SK-N-SH (cell line): ENCODE data around the gene CYP26A1. TPM values are rescaled to one million over a fixed set of nuclear protein-coding genes. Genes with fewer than 3 reads are reported as not detected.
A peak's percentile ranks its signal among the peaks of the same experiment; 100 is the strongest.

Experiments
- CTCF ChIA-PET: fragments of 300-600, 350-600 bp; formaldehyde crosslinking; extraction: SDS; loops from one replicate; lab custom pipeline; 2021; lab: Yijun Ruan, JAX
- POLR2A ChIA-PET: fragments of 350-600 bp; sonication (Branson Sonifier 250); formaldehyde crosslinking; extraction: SDS; loops from one replicate; lab custom pipeline; 2020; ENCODE audit warnings: antibody characterized with exemption, inconsistent platforms; lab: Yijun Ruan, JAX
- DNase-seq: peaks from one replicate; pipeline ENCODE4 v3.0.0; 2012
- H2AFZ ChIP-seq: fragments of 200-600 bp; sonication (generic); 2 replicates; pipeline ENCODE4 v1.8.1; 2016; ENCODE audit warnings: antibody characterized with exemption, mild to moderate bottlenecking, low read depth
- H3F3A ChIP-seq: fragments of 200-600 bp; sonication (generic); replicated peaks from 2 replicates; pipeline ENCODE3; 2016; ENCODE audit warnings: antibody characterized with exemption, mild to moderate bottlenecking; ENCODE audit not compliant: insufficient read depth
- H3K27ac ChIP-seq, 2 experiments: fragments of 200-500 bp in 1 of 2; fragments of 200-600 bp in 1 of 2; sonication (Bioruptor generic) in 1 of 2; sonication (generic), shearing (Covaris generic) in 1 of 2; 2 replicates each; pipeline versions ENCODE4 v1.5.1 to v1.6.1; 2014 to 2016; ENCODE audit warnings: low read depth in 2 of 2, inconsistent platforms in 1 of 2, low read length in 1 of 2, mild to moderate bottlenecking in 1 of 2, mixed read lengths in 1 of 2
- H3K27me3 ChIP-seq: fragments of 200-600 bp; sonication (generic), shearing (Covaris generic); 2 replicates; pipeline ENCODE4 v1.6.1; 2016; ENCODE audit warnings: mixed run types; ENCODE audit not compliant: insufficient read depth
- H3K36me3 ChIP-seq, 2 experiments: fragments of 200-500 bp in 1 of 2; fragments of 200-600 bp in 1 of 2; sonication (Bioruptor generic) in 1 of 2; sonication (generic) in 1 of 2; replicated peaks in 1 of 2; 2 replicates each; pipeline versions ENCODE3 to v1.5.1; 2014 to 2016; ENCODE audit warnings: low read length in 1 of 2, mild to moderate bottlenecking in 1 of 2; ENCODE audit not compliant: insufficient read depth in 2 of 2, control insufficient read depth in 1 of 2
- H3K4me1 ChIP-seq, 2 experiments: fragments of 200-500 bp in 1 of 2; fragments of 200-600 bp in 1 of 2; sonication (Bioruptor generic) in 1 of 2; sonication (generic), shearing (Covaris generic) in 1 of 2; 2 replicates each; pipeline versions ENCODE4 v1.5.1 to v1.6.1; 2014 to 2016; ENCODE audit warnings: low read depth in 1 of 2, low read length in 1 of 2, mixed run types in 1 of 2; ENCODE audit not compliant: insufficient read depth in 2 of 2, control insufficient read depth in 1 of 2
- H3K4me2 ChIP-seq: fragments of 200-600 bp; sonication (generic), shearing (Covaris generic); 2 replicates; pipeline ENCODE4 v1.6.1; 2017; ENCODE audit warnings: mixed run types
- H3K4me3 ChIP-seq, 2 experiments: fragments of 200-500 bp in 1 of 2; fragments of 200-600 bp in 1 of 2; sonication (Bioruptor generic) in 1 of 2; sonication (generic), shearing (Covaris generic) in 1 of 2; 2 replicates each; pipeline versions ENCODE4 v1.5.1 to v1.8.1; 2014 to 2016; ENCODE audit warnings: low read depth in 2 of 2, inconsistent platforms in 1 of 2, low read length in 1 of 2, mild to moderate bottlenecking in 1 of 2, mixed read lengths in 1 of 2, moderate library complexity in 1 of 2
- H3K79me2 ChIP-seq: fragments of 200-600 bp; sonication (generic); 2 replicates; pipeline ENCODE4 v1.8.1; 2017; ENCODE audit warnings: mild to moderate bottlenecking; ENCODE audit not compliant: insufficient read depth
- H3K9ac ChIP-seq: fragments of 200-600 bp; sonication (generic); 2 replicates; pipeline ENCODE4 v1.6.1; 2017; ENCODE audit warnings: mixed run types
- H3K9me2 ChIP-seq: fragments of 200-600 bp; sonication (generic); 2 replicates; pipeline ENCODE4 v1.6.1; 2017; ENCODE audit warnings: mixed run types
- H3K9me3 ChIP-seq: fragments of 200-600 bp; sonication (generic); 2 replicates; pipeline ENCODE4 v1.6.1; 2017; ENCODE audit warnings: mixed run types, mild to moderate bottlenecking, moderate library complexity
- H4K20me1 ChIP-seq: fragments of 200-600 bp; sonication (generic); 2 replicates; pipeline ENCODE4 v1.6.1; 2017; ENCODE audit warnings: mild to moderate bottlenecking, mixed run types; ENCODE audit not compliant: insufficient read depth
- CTCF ChIP-seq: fragments of 200-600 bp; sonication (generic); IDR thresholded peaks from 2 replicates; pipeline ENCODE4 v1.6.1; 2017; ENCODE audit warnings: antibody characterized with exemption, mild to moderate bottlenecking, moderate library complexity
- FOXJ3 ChIP-seq: sonication (generic); formaldehyde crosslinking; IDR thresholded peaks from 2 replicates; pipeline ENCODE4 v1.5.1; 2020; ENCODE audit warnings: mild to moderate bottlenecking, missing genetic modification reagents
- NFIC ChIP-seq: IDR thresholded peaks from 2 replicates; pipeline ENCODE4 v1.4.0; 2012; ENCODE audit warnings: borderline replicate concordance
- USF1 ChIP-seq: IDR thresholded peaks from 2 replicates; pipeline ENCODE4 v1.4.0; 2012; ENCODE audit warnings: low read depth, borderline replicate concordance
- ZBTB33 ChIP-seq: IDR thresholded peaks from 2 replicates; pipeline ENCODE4 v1.4.0; 2012; ENCODE audit warnings: low read depth, borderline replicate concordance
- WGBS: methylation state at CpG from one replicate; pipeline ENCODE4 v1.1.6; 2017; ENCODE audit warnings: low lambda C conversion rate; 5-methylcytosine and 5-hydroxymethylcytosine counted together
- polyA plus RNA-seq, 3 experiments: library from polyadenylated mRNA; depleted of rRNA; stranded (reverse); fragments of >200 nt; gene quantifications; 2 replicates each; pipeline ENCODE4 v1.2.3, GENCODE V29; 2012
- TF ChIP-seq, protein P1 (sequence below): fragments of 150-350 bp; IDR thresholded peaks from 2 replicates; pipeline ENCODE4 v1.6.1; 2017; ENCODE audit warnings: antibody characterized with exemption, low read length, low read depth, borderline replicate concordance

The CYP26A1 gene
- polyA plus RNA-seq, 1 of the 3 experiments (the other 2 are of a cell fraction): not detected

- TF ChIP-seq USF1: no peak
- TF ChIP-seq FOXJ3: no peak
- TF ChIP-seq, protein P1, sequence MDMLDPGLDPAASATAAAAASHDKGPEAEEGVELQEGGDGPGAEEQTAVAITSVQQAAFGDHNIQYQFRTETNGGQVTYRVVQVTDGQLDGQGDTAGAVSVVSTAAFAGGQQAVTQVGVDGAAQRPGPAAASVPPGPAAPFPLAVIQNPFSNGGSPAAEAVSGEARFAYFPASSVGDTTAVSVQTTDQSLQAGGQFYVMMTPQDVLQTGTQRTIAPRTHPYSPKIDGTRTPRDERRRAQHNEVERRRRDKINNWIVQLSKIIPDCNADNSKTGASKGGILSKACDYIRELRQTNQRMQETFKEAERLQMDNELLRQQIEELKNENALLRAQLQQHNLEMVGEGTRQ: no peak
Measured at GRCh38 chr10:93125966-93126365, 52.3 kb downstream of the CYP26A1 start (continued).

DNA sequence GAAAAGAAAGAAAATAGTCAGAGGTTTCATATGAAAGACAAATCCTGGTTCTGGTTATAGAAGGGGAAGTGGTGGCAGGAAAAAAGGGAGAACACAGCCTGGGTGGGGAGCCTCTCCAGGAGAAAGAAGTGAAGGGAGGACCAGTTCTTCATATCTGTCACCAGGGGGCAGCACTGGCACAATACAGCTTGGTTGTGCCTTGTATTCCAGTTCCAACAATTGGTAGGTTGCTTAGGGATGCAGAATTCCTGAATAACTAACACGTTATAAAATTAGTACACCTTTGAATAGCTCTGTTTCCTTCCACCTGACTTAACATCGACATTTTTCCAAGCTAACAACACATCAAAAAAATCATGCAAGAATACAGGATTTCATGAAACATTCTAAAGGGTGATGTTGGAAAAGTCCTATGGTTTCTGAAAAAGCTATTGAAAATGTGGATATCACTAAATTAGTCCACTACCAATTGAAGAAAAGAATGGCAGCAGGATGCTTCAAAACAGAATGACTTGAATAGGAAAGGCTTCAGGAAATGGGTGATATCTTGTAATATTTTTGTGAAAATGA is 52.9 kb downstream of the CYP26A1 start:
- Histone ChIP-seq H4K20me1 (no peaks in the 10 kb centered on the region), H3F3A (no peaks in the 10 kb centered on the region), H3K4me1 (no peaks in the 10 kb centered on the region), H3K27me3 (no peaks in the 10 kb centered on the region; the same call in 1 of the 2 replicates), H3K9me3 (0 out of 2 replicates have a peak, but pooled peaks cover 4% of the 10 kb centered on the region), H3K9ac (no peak overlapping the region), H3K27ac (no peak overlapping the region), H3K4me3 (no peak overlapping the region), H2AFZ (no peak overlapping the region), H3K36me3 (no peaks in the 10 kb centered on the region), H3K79me2 (no peaks in the 10 kb centered on the region), H3K4me2 (no peak overlapping the region), H3K9me2 (no peaks in the 10 kb centered on the region)
- TF ChIP-seq CTCF: peak; percentile 56
- no peak for TF ChIP-seq ZBTB33
- no peak for TF ChIP-seq NFIC
- TF ChIP-seq USF1: no peak
- ChIA-PET POLR2A (no interaction called here), CTCF (interaction anchor here (0.6 to 1.5 kb wide), 3 partner anchors 10 to 134 kb away, joined by 3 to 8 read pairs (median 3); no protein-coding TSS in a partner anchor)
- 46% methylated on average over 2 of the region's 2 CpGs for WGBS
- DNase-seq: no peak

Other genes with a start within 250 kb of the CYP26A1 start
- gene EXOC6, start 225.4 kb upstream of the CYP26A1 start, polyA plus RNA-seq (2012; rRNA removed): 2.3 and 2.4 TPM in 2 replicates
- not detected in 2 replicates for gene CYP26C1, start 13.1 kb upstream of the CYP26A1 start, polyA plus RNA-seq (2012; rRNA removed)